HG02970 (cell line): Measurements from ENCODE around the gene EFCAB6.

Experiments used
- ATAC-seq: cut with Tn5 transposase; IDR thresholded peaks from one replicate; pipeline ENCODE4 v1.9.1; 2021; ENCODE audit warnings: mild to moderate bottlenecking, moderate library complexity, moderate number of reproducible peaks; ENCODE audit not compliant: unreplicated experiment, low FRiP score

Gene EFCAB6

GRCh38 chr22:43830931-43831560 is 18.9 kb upstream of the EFCAB6 start:
- no peak for ATAC-seq

- ATAC-seq, result no peak
Measured at GRCh38 chr22:43829904-43830851, 18.1 kb upstream of the EFCAB6 start.

GRCh38 chr22:43828998-43829782 is 17.1 kb upstream of the EFCAB6 start:
- no peak for ATAC-seq

GRCh38 chr22:43828725-43828997 is 16.6 kb upstream of the EFCAB6 start:
- ATAC-seq, result no peak

- no peak for ATAC-seq
Measured at GRCh38 chr22:43827926-43828724, 16.0 kb upstream of the EFCAB6 start.

- ATAC-seq, result no peak
Measured at GRCh38 chr22:43827003-43827735, 15.1 kb upstream of the EFCAB6 start.

GRCh38 chr22:43826142-43827002 is 14.3 kb upstream of the EFCAB6 start:
- ATAC-seq, result no peak

- no peak for ATAC-seq
Measured at GRCh38 chr22:43825651-43826050, 13.5 kb upstream of the EFCAB6 start.

GRCh38 chr22:43824724-43825420 is 12.8 kb upstream of the EFCAB6 start:
- ATAC-seq, result no peak

- ATAC-seq, result no peak
Measured at GRCh38 chr22:43823911-43824665, 12.0 kb upstream of the EFCAB6 start.

GRCh38 chr22:43823353-43823908 is 11.3 kb upstream of the EFCAB6 start:
- no peak for ATAC-seq

- ATAC-seq, result no peak
Measured at GRCh38 chr22:43821606-43822425, 9.7 kb upstream of the EFCAB6 start.

- ATAC-seq, result no peak
Measured at GRCh38 chr22:43820651-43821305, 8.7 kb upstream of the EFCAB6 start.

GRCh38 chr22:43819931-43820640 is 8.0 kb upstream of the EFCAB6 start:
- no peak for ATAC-seq

GRCh38 chr22:43819421-43819921 is 7.4 kb upstream of the EFCAB6 start:
- ATAC-seq, result no peak
